GM18909 (cell line): Measurements from ENCODE around the gene COL18A1.
"Not testable (repeated sequence)": the region's sequence is repeated elsewhere in the genome, so short reads cannot be mapped to it uniquely, and the experiment has no call there.

Experiments
- ATAC-seq: cut with Tn5 transposase; IDR thresholded peaks from one replicate; pipeline ENCODE4 v1.9.1; 2021; ENCODE audit warnings: mild to moderate bottlenecking; ENCODE audit not compliant: unreplicated experiment, poor library complexity

Gene COL18A1

DNA sequence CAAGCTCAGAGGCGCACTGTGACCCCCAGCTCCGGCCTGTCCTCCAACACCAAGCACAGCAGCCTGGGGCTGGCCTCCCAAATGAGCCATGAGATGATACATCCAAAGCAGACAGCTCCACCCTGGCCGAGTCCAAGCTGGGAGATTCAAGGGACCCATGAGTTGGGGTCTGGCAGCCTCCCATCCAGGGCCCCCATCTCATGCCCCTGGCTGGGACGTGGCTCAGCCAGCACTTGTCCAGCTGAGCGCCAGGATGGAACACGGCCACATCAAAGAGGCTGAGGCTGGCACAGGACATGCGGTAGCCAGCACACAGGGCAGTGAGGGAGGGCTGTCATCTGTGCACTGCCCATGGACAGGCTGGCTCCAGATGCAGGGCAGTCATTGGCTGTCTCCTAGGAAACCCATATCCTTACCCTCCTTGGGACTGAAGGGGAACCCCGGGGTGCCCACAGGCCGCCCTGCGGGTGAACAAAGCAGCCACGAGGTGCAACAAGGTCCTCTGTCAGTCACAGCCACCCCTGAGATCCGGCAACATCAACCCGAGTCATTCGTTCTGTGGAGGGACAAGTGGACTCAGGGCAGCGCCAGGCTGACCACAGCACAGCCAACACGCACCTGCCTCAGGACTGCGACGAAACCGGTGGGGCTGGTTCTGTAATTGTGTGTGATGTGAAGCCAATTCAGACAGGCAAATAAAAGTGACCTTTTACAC is 108.2 kb downstream of the COL18A1 start:
- no peak for ATAC-seq

DNA sequence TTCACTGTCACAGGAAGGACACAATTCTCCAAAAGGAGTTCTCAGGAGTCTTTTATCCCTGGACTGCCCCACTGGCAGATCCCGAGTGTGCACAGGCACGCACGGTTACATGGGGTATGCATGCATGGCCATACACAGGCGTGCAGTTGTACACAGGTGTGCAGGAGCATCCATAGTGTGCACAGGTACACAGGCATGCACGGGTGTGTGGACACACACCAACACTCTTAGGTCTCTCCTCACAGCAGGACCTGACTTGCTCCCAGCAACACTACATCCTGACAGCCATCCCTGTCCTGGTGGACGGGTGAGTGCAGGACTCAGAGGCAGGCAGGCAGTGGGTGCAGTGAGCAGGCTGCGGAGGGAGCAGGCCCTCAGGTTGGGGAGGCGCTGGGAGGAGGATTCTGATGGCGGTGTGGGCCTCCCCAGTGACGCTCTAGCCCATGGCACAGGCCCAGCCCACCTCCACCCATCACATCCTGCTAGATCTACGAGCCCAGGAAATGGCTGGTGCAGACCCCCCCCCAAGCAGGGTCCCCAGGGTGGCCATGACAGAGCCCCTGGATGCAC is 108.9 kb downstream of the COL18A1 start:
- ATAC-seq = no peak

DNA sequence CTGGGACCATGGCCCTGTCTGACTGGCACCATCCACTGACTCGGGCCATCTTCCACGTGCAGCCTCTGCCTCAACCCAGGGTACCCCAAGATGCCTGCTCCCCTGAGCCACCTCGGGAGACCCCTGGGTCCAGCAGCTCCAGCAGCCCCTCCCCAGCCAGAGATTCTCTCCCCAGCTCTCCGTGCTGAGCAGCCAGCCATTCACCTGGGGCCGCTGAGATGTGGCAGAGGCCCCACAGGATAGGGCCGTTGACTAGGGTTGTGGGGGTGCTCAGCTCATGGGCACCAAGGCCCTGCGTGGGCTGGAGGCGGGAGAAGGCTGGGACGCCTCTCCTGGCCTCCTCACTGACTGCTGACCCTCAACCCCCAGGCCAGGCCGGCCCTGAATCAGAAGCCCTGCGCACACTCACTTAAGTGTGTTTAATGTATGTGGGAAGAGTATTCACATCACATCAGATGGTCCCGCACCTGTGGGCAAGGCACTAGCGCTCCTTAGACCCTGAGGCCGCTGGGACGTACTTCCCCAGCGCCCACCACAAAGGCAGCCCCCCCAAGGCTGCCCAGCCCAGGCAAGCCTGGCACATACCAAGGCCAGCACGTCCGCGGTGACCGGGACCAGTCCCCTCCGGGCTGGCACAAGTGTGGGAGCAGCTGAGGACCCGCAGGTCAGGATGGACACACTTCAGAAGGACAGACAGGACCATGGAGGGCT is 109.5 kb downstream of the COL18A1 start:
- ATAC-seq = no peak

DNA sequence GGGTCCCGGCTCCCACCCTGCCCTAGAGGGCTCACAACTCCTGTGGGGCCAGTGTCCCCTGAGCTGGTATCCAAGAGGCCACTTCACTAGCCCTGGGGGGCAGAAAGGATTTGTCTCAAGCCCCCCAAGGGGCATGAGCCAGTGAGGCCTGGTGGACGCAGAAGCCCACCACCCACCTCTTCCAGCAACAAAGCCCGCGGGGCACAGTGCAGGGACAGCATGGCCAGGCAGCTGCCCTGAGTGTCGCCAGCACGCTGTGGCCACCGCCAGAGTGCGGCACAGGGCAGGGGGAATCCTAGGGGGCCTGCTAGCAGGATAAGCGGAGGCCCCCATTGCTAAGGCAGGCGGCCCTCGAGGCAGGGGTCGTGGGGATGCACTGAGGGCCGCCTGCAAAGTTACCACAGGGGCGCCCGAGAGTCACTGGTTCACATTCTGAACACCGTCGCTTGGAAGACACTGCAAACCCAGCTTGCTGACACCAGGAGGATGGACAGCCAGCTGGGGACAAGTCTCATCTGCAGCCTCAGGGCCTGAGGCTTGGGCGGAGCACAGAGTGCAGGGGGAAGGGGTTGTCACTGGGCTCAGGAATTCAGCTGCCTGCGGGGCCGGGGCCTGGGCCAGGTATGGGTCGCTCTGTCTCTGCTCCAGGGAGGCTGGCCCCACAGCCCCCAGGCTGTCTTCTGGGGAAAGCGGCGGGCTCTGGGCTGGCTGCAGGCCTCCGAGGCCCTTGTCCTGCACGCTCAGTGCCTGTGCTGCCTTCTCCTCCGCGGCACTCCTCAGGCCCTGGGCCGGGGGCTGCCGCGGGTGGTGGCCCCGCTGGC is 110.5 kb downstream of the COL18A1 start:
- ATAC-seq = no peak

DNA sequence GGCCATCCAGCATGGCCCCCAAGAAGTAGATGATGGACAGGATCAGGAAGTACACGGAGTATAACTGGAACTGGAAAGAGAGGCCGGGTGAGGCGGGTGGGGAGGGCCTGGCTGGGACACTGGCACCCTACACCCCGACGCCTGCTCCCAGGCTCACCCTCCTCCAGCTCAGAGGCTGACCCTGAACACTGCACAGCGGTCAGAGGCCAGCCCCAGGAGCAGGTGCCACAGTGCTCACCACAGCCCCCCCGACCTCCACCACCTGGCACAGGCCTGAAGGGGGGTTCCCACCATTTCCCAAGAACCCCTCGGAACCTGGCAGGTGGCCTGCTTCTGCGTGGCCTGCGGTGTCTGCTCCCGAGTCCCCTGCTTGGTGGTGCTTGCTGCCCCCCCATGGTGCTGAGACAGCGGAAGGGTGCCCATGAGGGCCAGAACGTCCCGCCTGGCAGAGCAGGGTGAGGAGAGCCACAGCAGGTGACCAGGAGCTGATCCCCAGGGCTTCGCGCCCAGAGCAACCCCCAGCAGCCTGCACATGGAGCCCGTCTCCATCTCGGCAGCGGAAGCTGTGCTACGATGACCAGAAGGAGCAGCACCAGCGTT is 111.2 kb downstream of the COL18A1 start:
- ATAC-seq = no peak

DNA sequence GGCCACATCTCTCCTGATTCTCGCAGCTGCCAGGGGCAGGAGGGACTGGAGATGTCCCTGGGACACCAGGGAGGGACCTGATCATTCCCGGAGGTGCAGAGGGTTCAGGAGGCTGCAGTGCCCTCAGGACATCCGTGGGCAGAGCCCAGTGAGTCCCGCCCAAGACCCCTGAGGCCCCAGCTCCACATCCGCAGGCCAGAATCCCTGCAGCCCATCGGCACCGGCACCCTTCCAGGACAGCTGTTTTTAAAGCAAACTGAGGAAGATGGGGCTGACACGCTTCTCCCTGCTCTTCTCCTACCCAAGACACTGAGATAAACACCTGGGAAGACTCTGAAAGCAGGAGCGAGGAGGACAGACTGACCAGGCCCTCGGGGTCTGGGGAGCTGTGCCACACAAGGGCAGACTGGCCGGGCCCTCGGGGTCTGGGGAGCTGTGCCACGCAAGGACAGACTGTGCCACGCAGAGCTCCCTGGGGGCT is 111.7 kb downstream of the COL18A1 start:
- no peak for ATAC-seq

DNA sequence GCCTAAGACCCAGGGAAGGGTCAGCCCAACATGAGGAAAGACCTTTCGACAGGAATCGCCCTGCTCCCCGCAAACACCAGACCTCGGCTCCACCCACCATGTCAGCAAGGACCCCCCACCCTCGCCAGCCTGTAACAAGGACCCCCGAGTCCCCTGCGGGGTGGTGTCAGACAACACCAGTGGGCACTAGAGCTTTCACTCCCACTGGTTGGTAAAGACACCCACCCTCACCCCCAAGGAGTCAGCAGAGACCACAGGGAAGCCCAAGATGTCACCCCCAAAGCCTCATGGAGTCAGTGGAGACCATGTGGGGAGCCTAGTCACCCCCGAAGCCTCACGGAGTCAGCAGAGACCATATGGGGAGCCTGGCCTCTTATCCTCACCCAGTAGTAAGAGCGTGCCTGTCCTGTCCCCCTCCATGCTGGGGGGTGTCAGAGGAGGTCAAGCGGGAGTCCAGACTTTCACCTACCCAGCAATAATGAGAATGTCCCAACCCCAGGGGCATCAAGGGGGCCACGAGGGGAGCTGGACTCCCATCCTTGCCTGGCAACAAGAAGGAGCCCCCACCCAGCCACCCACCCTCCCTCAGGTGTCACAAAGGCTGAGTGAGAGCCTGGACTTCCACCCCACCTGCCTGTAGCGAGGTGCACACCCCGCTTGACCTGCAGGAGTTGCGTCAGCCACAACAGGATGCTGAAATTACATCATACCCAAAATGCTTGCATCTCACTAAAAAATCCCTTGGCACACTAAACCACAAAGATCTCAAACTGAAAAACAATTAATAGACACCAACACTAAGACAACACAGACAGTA is 112.5 kb downstream of the COL18A1 start:
- ATAC-seq = no peak

DNA sequence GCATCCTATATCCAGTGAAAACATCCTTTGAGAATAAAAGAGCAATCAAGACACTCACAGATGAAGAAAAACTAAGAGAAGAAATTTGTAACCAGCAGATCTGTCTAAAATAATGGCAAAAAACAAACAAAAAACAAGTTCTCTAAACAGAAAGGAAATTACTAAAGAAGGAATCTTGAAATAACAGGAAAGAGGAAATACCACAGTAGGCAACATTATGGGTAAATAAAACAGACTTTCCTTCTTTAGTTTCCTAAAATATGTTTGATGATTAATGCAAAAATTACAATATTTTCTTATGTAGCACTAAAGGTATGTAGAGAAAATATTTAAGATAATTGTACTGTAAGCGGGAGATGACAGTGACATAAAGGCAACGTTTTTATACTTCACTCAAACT is 113.8 kb downstream of the COL18A1 start:
- ATAC-seq = no peak

DNA sequence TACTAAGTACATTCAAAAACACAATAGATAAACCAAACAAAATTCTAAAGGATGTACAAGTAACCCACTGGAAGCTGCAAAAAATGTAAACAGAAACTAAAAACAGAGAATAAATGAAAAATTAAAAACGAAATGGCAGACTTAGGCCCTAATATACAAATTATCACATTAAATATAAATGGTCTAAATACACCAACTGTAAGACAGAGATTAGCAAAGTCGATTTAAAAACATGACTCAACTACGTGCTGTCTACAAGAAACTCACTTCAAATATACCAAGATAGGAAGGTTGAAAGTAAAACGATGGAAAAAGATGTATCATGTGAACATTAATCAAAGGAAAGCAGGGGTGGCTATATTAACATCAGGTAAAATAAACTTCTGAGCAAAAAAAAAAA is 114.2 kb downstream of the COL18A1 start:
- no peak for ATAC-seq

DNA sequence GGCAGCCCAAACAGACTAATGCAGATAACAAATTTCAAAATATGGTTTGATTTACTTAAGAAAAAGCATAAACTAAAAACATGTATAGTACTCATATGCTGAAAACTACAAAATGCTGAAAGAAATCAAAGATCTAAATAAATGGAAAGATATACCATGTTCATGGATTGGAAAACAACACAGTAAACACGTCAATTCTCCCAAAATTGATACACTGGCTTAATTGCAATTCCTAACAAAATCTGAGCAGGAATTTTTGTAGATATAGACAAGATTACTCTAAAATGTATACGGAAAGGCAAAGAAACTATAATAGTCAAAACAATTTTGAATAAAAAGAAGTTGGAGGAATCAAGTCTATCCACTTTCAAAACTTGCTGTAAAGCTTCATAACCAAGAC is 116.3 kb downstream of the COL18A1 start:
- ATAC-seq = no peak

DNA sequence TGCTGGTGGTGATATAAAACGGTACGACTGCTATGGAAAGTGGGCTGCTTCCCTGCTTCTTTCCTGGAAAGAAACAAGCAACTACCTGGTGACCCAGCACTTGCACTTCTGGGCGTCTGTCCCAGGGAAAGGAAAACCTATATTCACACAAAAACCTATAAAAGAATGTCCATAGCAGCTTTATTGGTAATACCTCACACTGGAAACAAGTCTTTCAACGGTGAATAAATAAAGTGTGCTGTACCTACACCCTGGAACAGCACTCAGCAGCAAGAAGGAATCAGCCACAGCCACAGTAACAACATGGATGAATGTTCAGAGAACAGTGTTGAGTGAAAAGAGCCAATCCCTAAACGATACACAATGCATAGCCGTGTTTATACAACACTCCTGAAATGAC is 117.4 kb downstream of the COL18A1 start:
- ATAC-seq = no peak

DNA sequence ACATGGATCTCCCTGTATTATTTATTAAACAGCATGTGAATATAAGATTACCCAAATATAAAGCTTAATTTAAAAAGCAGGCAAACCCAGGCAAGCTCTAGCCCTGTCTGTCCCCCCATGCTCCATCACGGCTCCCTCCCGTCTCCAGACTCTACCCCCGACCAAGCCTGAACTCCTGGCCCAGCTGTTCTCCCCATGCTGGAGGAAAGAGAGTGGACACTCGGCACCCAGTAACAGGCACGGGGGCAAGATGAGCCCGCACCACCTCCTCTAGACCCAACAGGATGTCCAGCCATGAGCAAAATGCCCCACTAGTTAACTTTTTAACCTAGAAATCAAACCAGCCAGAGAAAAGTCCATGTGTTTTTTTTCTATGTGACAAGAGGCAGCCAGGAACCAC is 118.0 kb downstream of the COL18A1 start:
- ATAC-seq = no peak

DNA sequence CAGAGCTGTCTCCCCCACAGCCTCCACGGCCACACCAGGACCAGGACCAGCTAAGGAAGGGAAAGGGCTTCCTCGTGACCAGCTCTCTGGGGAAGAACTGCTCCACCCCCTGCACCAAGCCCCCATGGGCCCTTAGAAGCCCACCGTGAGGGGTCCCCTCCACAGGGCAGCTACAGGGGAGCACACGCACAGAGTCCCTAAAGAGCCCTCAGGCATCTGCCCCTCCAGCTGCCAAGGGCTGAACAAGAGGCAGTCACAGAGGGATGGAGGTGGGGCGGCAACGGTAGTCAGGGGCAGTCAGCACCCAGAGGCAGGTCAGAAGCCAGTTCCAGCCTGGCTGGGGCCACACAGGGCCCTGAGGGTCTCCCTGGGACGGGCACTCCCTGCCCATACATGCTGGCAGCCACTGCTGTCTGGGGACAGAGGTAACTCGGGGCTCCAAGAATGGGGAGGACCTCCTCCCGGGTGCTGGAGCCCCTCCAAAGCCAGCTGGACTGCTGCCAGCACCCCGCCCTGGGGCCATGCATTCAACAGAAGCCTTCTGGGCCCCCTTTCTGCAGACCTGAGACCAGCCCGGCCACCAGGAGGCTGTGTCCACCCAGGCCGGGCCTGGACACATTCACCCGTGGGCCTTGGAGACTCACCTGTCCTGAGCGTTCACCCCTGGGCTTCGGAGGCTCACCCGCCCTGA is 118.6 kb downstream of the COL18A1 start:
- no peak for ATAC-seq

DNA sequence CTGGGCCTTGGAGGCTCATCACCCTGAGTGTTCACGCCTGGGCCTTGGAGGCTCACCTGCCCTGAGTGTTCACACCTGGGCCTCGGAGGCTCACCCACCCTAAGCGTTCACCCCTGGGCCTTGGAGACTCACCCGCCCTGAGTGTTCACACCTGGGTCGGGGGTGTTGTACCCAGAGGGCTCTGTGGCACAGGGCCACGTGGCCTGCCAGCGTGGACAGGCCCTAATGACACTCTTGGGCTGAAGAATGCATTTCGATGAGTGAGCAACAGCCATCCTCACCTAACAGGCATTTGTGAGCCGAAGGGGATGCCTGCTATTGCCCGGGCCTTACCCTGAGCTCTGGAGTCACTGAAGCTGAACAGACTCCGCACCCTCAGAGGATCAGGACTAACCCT is 119.8 kb downstream of the COL18A1 start:
- no peak for ATAC-seq

DNA sequence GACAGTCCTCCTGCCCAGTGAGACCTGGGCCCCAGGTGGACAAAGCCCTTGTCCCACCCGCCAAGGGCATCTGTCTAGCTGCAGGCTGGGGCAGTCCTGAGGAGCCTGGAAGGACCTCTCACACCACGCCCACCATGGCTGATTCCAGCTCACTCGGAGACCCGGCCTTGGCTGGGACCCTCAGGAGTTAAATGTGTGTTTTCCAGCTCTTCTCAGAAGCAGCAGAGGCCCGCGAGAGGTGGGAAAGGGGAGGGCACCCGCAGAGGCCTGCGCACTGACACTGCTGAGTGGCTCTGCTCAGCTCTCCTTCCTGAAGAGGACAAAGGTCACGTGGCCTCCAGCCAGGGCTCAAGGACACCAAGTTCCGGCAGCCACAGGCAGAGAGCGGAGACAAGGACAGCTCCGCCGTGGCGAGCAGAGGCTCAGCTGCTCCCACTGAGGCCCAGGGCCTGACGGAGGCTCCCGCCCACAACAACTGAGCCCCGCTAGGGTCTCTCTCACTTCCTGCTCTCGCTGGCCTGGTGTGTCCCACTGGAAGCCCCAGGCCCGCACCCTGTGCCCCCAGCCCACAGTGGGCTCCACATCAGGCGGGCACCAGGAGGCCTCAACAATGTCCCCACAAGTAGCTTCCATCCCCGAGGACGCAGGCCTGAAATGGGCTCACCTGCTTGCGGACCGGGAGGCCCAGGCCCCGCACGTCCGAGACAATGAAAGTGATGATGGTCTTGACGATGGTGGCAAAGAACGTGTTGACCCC is 120.4 kb downstream of the COL18A1 start:
- ATAC-seq = no peak

DNA sequence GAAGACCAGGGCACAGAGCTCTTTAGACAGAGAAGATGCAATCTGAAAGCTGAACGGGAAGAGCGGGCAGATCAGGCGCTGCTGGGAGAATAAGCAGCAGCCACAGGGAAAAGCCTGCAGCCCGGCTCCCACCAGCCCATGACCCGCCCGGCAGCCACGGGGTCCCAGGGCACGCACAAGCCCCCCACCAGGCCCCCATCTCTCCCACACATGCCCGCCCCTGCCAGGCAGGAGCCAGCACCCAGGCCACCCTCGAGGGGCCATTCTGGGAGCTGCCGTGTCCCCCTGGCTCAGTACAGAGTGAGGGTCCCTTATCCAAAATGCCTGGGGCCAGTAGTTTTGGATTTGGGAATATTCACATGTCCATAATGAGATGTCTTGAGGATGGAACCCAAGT is 120.9 kb downstream of the COL18A1 start:
- no peak for ATAC-seq

DNA sequence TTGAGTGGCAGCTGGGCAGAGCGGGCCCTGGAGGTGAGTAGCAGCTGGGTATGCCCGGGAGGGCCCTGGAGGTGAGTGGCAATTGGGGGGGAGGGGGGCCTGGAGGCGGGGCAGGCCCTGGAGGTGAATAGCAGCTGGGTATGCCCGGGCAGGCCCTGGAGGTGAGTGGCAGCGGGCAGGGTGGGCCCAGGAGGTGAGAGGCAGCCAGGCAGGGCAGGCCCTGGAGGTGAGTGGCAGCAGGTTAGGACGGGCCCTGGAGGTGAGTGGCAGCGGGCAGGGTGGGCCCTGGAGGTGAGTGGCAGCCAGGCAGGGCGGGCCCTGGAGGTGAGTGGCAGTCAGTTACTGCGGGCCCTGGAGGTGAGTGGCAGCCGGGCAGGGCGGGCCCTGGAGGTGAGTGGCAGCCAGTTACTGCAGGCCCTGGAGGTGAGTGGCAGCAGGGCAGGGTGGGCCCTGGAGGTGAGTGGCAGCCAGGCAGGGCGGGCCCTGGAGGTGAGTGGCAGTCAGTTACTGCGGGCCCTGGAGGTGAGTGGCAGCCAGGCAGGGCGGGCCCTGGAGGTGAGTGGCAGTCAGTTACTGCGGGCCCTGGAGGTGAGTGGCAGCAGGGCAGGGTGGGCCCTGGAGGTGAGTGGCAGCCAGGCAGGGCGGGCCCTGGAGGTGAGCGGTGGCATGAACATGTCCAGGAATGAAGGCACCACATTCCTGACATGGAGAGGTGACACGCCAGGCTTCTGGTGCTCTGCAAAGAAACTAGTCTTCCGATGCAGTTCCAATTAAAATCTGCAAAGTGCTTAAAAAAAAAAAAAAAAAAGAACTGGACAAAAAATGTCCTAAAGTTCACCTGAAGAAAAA is 122.4 kb downstream of the COL18A1 start:
- ATAC-seq = not testable (repeated sequence)
